ENCODE results near the gene KRT39.

- TF ChIP-seq EZH2 (IDR thresholded peaks at IDR 0.05; ENCODE audit: low read length, unreplicated experiment) (no peak), EZH2phosphoT487 (IDR thresholded peaks at IDR 0.05; ENCODE audit: borderline replicate concordance, low read length) (no peak)
- TF ChIP-seq, protein P1, sequence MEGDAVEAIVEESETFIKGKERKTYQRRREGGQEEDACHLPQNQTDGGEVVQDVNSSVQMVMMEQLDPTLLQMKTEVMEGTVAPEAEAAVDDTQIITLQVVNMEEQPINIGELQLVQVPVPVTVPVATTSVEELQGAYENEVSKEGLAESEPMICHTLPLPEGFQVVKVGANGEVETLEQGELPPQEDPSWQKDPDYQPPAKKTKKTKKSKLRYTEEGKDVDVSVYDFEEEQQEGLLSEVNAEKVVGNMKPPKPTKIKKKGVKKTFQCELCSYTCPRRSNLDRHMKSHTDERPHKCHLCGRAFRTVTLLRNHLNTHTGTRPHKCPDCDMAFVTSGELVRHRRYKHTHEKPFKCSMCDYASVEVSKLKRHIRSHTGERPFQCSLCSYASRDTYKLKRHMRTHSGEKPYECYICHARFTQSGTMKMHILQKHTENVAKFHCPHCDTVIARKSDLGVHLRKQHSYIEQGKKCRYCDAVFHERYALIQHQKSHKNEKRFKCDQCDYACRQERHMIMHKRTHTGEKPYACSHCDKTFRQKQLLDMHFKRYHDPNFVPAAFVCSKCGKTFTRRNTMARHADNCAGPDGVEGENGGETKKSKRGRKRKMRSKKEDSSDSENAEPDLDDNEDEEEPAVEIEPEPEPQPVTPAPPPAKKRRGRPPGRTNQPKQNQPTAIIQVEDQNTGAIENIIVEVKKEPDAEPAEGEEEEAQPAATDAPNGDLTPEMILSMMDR (conservative IDR thresholded peaks at IDR 0.05; ENCODE audit: low read depth, low read length) = no peak
Measured at GRCh38 chr17:41012326-41013120, 45.8 kb upstream of the KRT39 start.
